GM20000 (cell line): Measurements from ENCODE around the gene FMNL2.

ENCODE experiments used
- DNase-seq: peaks from one replicate; pipeline ENCODE4 v3.0.0; 2012; ENCODE audit warnings: low spot score
- CTCF ChIP-seq: IDR thresholded peaks from 2 replicates; pipeline ENCODE4 v1.5.1; 2012; ENCODE audit warnings: mild to moderate bottlenecking, control low read depth; ENCODE audit errors: extremely low read depth, missing control alignments

The FMNL2 gene

GRCh38 chr2:152352616-152353015 lies 17.6 kb downstream of the FMNL2 start:
- no peak for DNase-seq
- TF ChIP-seq CTCF, result no peak

- DNase-seq, result no peak
- TF ChIP-seq CTCF, result no peak
These were observed 18.4 kb downstream of the FMNL2 start for GRCh38 chr2:152353364-152353763.

- TF ChIP-seq CTCF, result no peak
- no peak for DNase-seq
These were observed 19.2 kb downstream of the FMNL2 start for GRCh38 chr2:152354069-152354755.

GRCh38 chr2:152354909-152355308 lies 19.9 kb downstream of the FMNL2 start:
- no peak for DNase-seq
- TF ChIP-seq CTCF, result no peak

- no peak for TF ChIP-seq CTCF
- no peak for DNase-seq
These were observed 20.4 kb downstream of the FMNL2 start for GRCh38 chr2:152355409-152355831.

- DNase-seq, result no peak
- no peak for TF ChIP-seq CTCF
These were observed 24.8 kb downstream of the FMNL2 start for GRCh38 chr2:152359573-152360363.

- no peak for TF ChIP-seq CTCF
- no peak for DNase-seq
These were observed 29.0 kb downstream of the FMNL2 start for GRCh38 chr2:152363936-152364335.
